Femur (tissue), 1 donor: Measurements from ENCODE around the gene CCDC149.

Source experiments
- DNase-seq: peaks from one replicate; pipeline ENCODE4 v3.0.0-alpha.2; 2017

Gene CCDC149

GRCh38 chr4:24772061-24772705 lies 140.7 kb downstream of the CCDC149 start:
- no peak for DNase-seq

GRCh38 chr4:24771241-24771640 lies 141.6 kb downstream of the CCDC149 start:
- no peak for DNase-seq

- DNase-seq: no peak
These were observed 142.2 kb downstream of the CCDC149 start for GRCh38 chr4:24770667-24771066.

GRCh38 chr4:24770032-24770584 lies 142.7 kb downstream of the CCDC149 start:
- no peak for DNase-seq

GRCh38 chr4:24769571-24769970 lies 143.3 kb downstream of the CCDC149 start:
- DNase-seq: no peak

GRCh38 chr4:24768604-24769003 lies 144.2 kb downstream of the CCDC149 start:
- DNase-seq: no peak

- DNase-seq: no peak
These were observed 144.8 kb downstream of the CCDC149 start for GRCh38 chr4:24768006-24768405.

GRCh38 chr4:24765376-24765988 lies 147.4 kb downstream of the CCDC149 start:
- DNase-seq: no peak

- DNase-seq: no peak
These were observed 148.5 kb downstream of the CCDC149 start for GRCh38 chr4:24764345-24764744.

- no peak for DNase-seq
These were observed 149.1 kb downstream of the CCDC149 start for GRCh38 chr4:24763631-24764297.
